H1 (cell line): Measurements from ENCODE around the gene BSCL2. TPM values are rescaled to one million over a fixed set of nuclear protein-coding genes. Genes with fewer than 3 reads are reported as not detected.

Experiments used
- ATF2 ChIP-seq: IDR thresholded peaks from 2 replicates; pipeline ENCODE4 v1.6.1; 2012; ENCODE audit warnings: low read length, inconsistent platforms
- EGR1 ChIP-seq: IDR thresholded peaks from 2 replicates; pipeline ENCODE4 v1.6.1; 2011; ENCODE audit warnings: low read depth, low read length, borderline replicate concordance
- FOSL1 ChIP-seq: IDR thresholded peaks from 2 replicates; pipeline ENCODE4 v1.6.1; 2011; ENCODE audit warnings: mild to moderate bottlenecking, low read depth, low read length, moderate library complexity; ENCODE audit not compliant: insufficient read depth
- RAD21 ChIP-seq, 2 experiments: IDR thresholded peaks in 1 of 2; conservative IDR thresholded peaks in 1 of 2; 2 replicates each; pipeline ENCODE4 v1.6.1; 2011; ENCODE audit warnings: low read depth in 2 of 2, low read length in 2 of 2, improper control_type of control experiment in 1 of 2, inconsistent platforms in 1 of 2, mild to moderate bottlenecking in 1 of 2, moderate library complexity in 1 of 2
- SP1 ChIP-seq: IDR thresholded peaks from 2 replicates; pipeline ENCODE4 v1.6.1; 2011; ENCODE audit warnings: low read depth, low read length
- polyA plus RNA-seq, 7 experiments: library from polyadenylated mRNA; depleted of rRNA in 3 of 7; stranded (reverse) in 5 of 7; unstranded in 2 of 7; fragments of >200 nt in 5 of 7; fragments of 200-250 nt in 2 of 7; gene quantifications; 1 replicate in 5 of 7; 2 replicates in 1 of 7; 4 replicates in 1 of 7; pipeline versions ENCODE4 v1.2.1 to v1.2.3, GENCODE V29; 2011 to 2013; ENCODE audit warnings: missing spikeins in 2 of 7, mixed read lengths in 2 of 7
- total RNA-seq: library from RNA; stranded (reverse); fragmentation: NEBNext Ultra II Directional; extraction: Animal tissue kit (Norgen Biotek cat#: 25700); gene quantifications from 2 replicates; pipeline ENCODE4 v1.2.1, GENCODE V29; 2021

BSCL2 gene
- total and polyA plus RNA-seq, 2 of the 8 experiments (the other 6 are each of a cell fraction or from before 2014, with no cell fraction given), result 59.5 to 264 TPM

GRCh38 chr11:62712861-62713260, 5.6 kb upstream of the BSCL2 start (continued):
- TF ChIP-seq EGR1 (no peak), FOSL1 (no peak), RAD21 (IDR thresholded peaks at IDR 0.05 in 1 of 2, conservative IDR thresholded peaks at IDR 0.05 in 1 of 2; ENCODE audit: low read depth in 2 of 2, low read length in 2 of 2) (no peak), ATF2 (no peak), SP1 (no peak)
